ENCODE results near the gene ABITRAM.

DNA sequence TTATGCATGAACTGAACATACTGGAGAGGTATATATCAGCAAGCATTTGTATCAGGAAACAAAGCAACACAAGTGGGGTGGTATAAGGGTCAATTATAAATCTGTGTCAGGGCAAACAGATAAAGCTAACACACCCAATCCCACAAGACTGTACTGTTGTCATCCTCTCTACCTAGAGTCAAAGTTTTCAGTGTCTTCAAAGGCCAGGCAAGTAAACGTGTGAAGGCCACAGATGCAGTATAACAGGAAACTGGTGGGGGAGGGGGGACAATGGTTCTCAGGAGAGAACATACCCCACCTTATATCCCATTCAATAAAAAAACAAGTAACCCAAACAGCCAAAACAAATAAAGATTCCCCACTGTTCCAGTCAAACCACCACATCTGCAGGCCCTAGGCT, 22.4 kb upstream of the ABITRAM start:
- TF ChIP-seq POLR2A (IDR thresholded peaks at IDR 0.05) (no peak), CTCF (IDR thresholded peaks at IDR 0.05) (no peak), EP300 (IDR thresholded peaks at IDR 0.05) (no peak)

All from ovary (tissue), 3 donors.